ENCODE results near the gene ARNT2. TPM values are rescaled to one million over a fixed set of nuclear protein-coding genes. Genes with fewer than 3 reads are reported as not detected.

The ARNT2 gene
- total and polyA plus RNA-seq, 2 of the 13 experiments (the other 11 are each of a cell fraction or from before 2014, with no cell fraction given), result 0.69 to 1.7 TPM

- H3K4me1 ChIP-seq (ENCODE audit: insufficient read depth, low read length), result no peaks in the 10 kb centered on the region
- intact Hi-C loops (cut with micrococcal nuclease; ENCODE audit: unreplicated experiment), result no loop called here
- FAIRE-seq (no peak), ATAC-seq (no peak), DNase-seq (ENCODE audit: low spot score) (no peak)
- no peak overlapping the region for H3K4me3 ChIP-seq (replicated peaks in 1 of 3; ENCODE audit: insufficient read depth in 1 of 3, low read depth in 2 of 3, low read length in 3 of 3)
- in situ Hi-C loops (cut with HindIII; ENCODE audit: extremely low pct_ligation_motif_present, low pct_unique_long_range_greater_than_20kb), result no loop called here
- H3K79me2 ChIP-seq (ENCODE audit: insufficient read depth, low read length), result no peaks in the 10 kb centered on the region
- ChIA-PET CTCF (ENCODE audit: low intra/inter-chr PET ratio, low total read pairs) (no interaction called here), POLR2A (no interaction called here)
- 8% methylated on average over 1 of the region's 1 CpG for WGBS (ENCODE audit: low lambda C conversion rate)
- H2AFZ ChIP-seq (ENCODE audit: low read length), result no peak overlapping the region
- no peaks in the 10 kb centered on the region for H3K36me3 ChIP-seq (replicated peaks in 1 of 2; ENCODE audit: control insufficient read depth in 1 of 2, insufficient read depth in 2 of 2, low read length in 2 of 2)
- no peak overlapping the region for H3K27ac ChIP-seq (ENCODE audit: extremely low read length, insufficient read depth, low read length)
- H3K4me2 ChIP-seq (ENCODE audit: low read depth, low read length), result no peak overlapping the region
- H3K9me3 ChIP-seq (ENCODE audit: low read length), result no peaks in the 10 kb centered on the region
- peaks cover 0 to 3% of the 10 kb centered on the region in 2 experiments; a peak in 1 of 5 replicates for H3K27me3 ChIP-seq (ENCODE audit: control insufficient read depth in 1 of 2, insufficient read depth in 2 of 2, low read length in 2 of 2)
- no TSS peak for BruUV-seq (replicated peaks)
- H4K20me1 ChIP-seq (ENCODE audit: insufficient read depth, low read length), result no peaks in the 10 kb centered on the region
- H3K9ac ChIP-seq (ENCODE audit: insufficient read depth, low read depth, low read length), result no peak overlapping the region
- TF ChIP-seq EP300 (IDR thresholded peaks at IDR 0.05; ENCODE audit: low read depth in 2 of 2, low read length in 2 of 2), result no peak
- no peak for TF ChIP-seq EP300 (CRISPR knock-in tag; IDR thresholded peaks at IDR 0.05; ENCODE audit: borderline replicate concordance)
- TF ChIP-seq ARID2 (CRISPR knock-in tag; IDR thresholded peaks at IDR 0.05; ENCODE audit: borderline replicate concordance), result no peak
- TF ChIP-seq ZNF503 (CRISPR knock-in tag; IDR thresholded peaks at IDR 0.05), result no peak
- TF ChIP-seq ZNF264 (CRISPR knock-in tag; IDR thresholded peaks at IDR 0.05), result no peak
- no peak for TF ChIP-seq PATZ1 (CRISPR knock-in tag; IDR thresholded peaks at IDR 0.05)
- TF ChIP-seq XRCC5 (optimal IDR thresholded peaks at IDR 0.05; ENCODE audit: low read length), result no peak
- TF ChIP-seq KDM5A (IDR thresholded peaks at IDR 0.05; ENCODE audit: borderline replicate concordance, low read length), result no peak
Observed at GRCh38 chr15:80626643-80627120, 222.5 kb downstream of the ARNT2 start.

Measured in HepG2 (cell line).